LHCN-M2 (cell line): ENCODE results near the gene MOV10L1. TPM values are rescaled to one million over a fixed set of nuclear protein-coding genes. Genes with fewer than 3 reads are reported as not detected.
"Not testable (repeated sequence)": the region's sequence is repeated elsewhere in the genome, so short reads cannot be mapped to it uniquely, and the experiment has no call there.

Experiments used
- DNase-seq: peaks from one replicate; pipeline ENCODE4 v3.0.0-alpha.2; 2012; ENCODE audit warnings: low read depth
- total RNA-seq: library from RNA; depleted of rRNA; stranded (reverse); fragments of >200 nt; gene quantifications from 2 replicates; pipeline ENCODE4 v1.2.3, GENCODE V29; 2014; rRNA removed

The MOV10L1 gene
- total RNA-seq, 1 experiment from 2014 or later = 0.23 TPM

- no peak for DNase-seq
Measured at GRCh38 chr22:50202130-50202666, 112.4 kb downstream of the MOV10L1 start.

DNA sequence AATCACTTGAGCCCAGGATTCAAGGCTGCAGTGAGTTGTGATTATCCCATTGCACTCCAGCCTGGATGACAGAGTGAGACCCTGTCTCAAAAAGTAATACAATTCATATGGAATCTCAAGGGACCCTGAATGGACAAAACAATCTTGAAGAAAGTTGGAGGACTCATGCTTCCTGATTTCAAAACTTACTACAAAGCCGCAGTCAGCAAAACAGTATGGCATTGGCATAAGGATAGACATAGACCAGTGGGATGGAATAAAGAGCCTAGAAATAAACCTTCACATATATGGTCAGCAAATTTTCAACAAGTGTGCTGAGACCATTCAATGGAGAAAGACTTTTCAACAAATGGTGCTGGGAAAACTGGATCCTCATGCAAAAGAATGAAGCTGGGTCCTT is 113.5 kb downstream of the MOV10L1 start:
- DNase-seq = no peak

GRCh38 chr22:50204571-50204970 is 114.8 kb downstream of the MOV10L1 start:
- DNase-seq = no peak

DNA sequence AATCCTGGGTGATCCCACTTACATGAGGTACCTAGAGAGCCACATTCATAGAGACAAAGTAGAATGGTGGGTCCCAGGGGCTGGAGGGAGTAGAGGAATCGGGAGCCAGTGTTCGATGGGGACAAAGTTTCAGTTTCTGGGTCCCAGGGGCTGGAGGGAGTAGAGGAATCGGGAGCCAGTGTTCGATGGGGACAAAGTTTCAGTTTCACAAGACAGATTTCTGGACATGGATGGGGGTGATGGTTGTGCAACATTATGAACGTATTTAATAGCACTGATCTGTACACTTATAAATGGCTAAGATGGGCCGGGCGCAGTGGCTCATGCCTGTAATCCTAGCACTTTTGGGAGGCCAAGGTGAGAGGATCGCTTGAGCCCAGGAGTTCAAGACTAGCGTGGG is 115.2 kb downstream of the MOV10L1 start:
- DNase-seq = not testable (repeated sequence)

DNA sequence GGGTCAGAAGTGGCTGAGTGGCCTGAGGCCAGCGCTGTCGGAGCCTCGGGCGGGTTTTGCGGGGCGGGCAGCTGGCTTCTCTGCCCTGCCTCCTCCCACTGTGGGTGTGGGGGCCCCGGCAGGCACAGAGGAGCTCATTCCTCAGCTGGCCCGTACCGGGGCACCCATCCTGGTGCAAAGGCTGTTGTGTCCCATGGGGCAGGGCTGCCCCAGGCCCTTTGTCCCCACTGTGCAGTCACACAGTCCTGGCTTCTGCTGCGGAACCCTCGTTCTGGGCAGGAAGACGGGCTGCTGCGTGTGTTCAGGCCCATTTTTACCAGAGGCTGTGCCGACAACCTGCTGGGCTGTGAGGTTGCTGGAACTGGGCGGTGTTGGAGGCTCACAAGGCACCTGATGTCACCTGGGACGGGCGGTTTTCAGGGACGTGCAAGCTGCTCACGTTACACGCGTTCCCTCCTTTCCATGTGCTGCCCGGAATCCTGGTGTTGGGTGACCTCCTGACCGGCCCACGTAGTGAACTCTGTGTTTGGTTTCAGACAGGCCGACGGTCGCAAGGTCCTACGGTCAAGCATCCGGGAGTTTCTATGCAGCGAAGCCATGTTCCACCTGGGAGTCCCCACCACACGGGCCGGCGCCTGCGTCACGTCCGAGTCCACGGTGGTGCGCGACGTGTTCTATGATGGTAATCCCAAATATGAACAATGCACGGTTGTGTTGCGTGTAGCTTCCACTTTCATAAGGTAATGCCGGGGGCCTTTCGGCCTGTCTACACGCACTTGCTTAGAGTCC is 116.2 kb downstream of the MOV10L1 start:
- DNase-seq = no peak

DNA sequence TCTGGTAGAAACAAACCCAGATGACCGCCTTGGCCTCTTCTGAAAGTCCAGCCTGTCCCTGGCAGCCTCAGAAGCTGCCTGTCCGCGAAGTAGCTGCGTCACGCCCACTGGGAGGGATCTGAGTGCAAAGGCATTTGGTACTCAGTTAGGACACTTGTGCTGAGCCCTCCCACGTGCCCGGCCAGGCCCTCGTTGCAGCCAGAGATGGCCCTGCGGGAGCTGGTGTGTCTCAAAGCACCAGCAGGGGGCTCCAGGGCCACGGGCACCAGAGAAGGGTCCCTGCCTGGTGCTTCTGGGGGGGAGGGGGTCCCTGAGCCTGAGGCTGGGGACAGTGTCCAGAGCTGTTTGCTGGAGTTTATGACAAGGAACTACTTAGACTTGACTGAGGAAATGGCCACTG is 116.8 kb downstream of the MOV10L1 start:
- DNase-seq = peak; percentile 40

GRCh38 chr22:50207383-50208140 is 117.8 kb downstream of the MOV10L1 start:
- no peak for DNase-seq

GRCh38 chr22:50208430-50208938 is 118.7 kb downstream of the MOV10L1 start:
- no peak for DNase-seq

DNA sequence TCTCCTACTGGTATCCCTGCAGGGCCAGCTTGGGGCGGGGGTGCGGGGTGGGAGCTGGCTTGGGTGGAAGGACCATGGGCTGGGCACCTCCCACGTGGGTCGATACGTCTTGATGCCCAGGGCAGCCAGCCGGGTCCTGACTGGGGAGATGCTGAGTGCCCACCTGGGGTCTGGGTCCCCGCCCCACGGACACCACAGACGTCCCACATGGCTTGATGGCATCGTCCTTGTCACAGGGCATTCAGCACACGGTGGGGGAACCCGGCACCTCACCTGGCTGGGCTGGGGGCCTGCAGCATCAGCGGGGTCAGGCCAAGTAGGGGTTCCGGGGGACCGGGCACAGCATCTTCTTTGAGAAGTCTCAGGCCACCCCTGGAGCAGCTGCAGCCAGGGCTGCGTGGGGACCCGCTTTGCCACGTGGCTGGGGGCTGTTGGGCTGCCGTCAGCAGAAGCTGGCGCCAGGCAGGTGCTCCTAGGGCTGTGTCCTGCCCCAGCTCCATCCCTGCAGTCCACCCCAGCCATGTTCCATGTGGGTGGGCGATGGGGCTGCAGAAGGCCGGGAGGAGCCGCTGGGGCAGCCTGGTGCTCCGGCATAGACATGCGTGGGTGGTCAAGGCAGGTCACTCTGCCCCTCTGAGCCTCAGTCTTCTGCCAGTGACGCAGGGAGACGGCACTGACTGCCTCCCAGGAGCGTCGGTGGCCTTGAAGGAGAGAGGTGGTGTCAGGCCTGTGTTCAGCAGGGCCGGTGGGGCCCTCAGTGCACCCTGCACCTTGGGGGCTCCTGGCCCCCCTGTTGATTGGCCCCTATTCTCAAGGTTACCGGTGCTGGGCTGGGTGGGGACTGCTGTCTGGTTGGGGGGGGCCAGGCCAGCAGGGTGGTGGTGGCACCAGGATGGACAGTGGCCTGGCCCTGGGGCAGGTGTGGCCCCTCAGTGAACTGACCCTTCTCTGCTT is 119.4 kb downstream of the MOV10L1 start:
- no peak for DNase-seq

DNA sequence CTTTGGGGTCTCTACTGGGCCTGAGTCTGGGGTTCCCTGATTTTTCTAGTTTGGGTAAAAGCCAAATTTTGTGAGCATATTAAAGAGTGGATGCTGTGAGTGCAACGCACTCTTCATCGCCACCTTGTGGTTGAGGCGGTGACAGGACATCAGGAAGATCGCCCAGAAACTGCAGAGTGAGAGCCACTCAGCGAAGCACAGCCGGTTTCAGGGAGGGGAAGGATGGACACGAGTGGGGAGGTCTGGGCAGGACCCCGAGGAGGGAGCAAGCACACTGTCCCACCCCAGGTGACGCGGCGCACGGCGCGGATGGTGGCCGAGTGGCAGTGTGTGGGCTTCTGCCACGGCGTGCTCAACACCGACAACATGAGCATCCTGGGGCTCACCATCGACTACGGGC is 120.1 kb downstream of the MOV10L1 start:
- peak; percentile 53 for DNase-seq

GRCh38 chr22:50210378-50211139 is 120.8 kb downstream of the MOV10L1 start:
- DNase-seq = no peak

DNA sequence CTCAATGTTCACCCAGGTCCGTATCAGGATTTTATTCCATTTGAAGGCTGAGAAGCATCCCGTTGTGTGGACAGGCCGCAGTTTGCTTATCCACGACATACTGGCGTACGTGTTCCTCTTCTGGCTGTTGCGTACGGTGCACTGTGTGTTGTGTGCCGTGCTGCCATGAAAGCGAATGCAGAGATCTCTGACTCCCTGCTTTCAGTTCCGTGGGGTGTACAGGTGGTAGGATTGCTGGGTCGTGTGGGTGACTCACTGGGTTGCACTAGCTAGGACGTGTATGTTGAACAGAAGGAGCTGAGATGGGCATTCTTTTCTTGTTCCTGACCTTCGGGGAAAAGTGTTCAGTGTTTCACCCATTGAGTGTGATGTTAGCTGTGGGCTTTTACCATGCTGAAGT is 121.3 kb downstream of the MOV10L1 start:
- DNase-seq = no peak

Other genes with a start within 250 kb of the MOV10L1 start
- 12.4 and 13.4 TPM in 2 replicates for gene ZBED4, start 236.2 kb upstream of the MOV10L1 start, total RNA-seq
- gene ALG12, start 171.6 kb upstream of the MOV10L1 start, total RNA-seq = 18.1 and 19.4 TPM in 2 replicates
- 71.1 and 91.8 TPM in 2 replicates for gene CRELD2, start 171.4 kb upstream of the MOV10L1 start, total RNA-seq
- 30.5 and 30.8 TPM in 2 replicates for gene PIM3, start 129.2 kb upstream of the MOV10L1 start, total RNA-seq
- not detected in 2 replicates for gene IL17REL, start 77.2 kb upstream of the MOV10L1 start, total RNA-seq
- gene TTLL8, start 31.7 kb upstream of the MOV10L1 start, total RNA-seq = not detected in 2 replicates
- gene MLC1, start 4.6 kb upstream of the MOV10L1 start, total RNA-seq = not detected in 2 replicates
- gene PANX2, start 80.7 kb downstream of the MOV10L1 start, total RNA-seq = 0.17 TPM in 1 of 2 replicates, not detected in the other
- 26.3 and 31.5 TPM in 2 replicates for gene TRABD, start 95.9 kb downstream of the MOV10L1 start, total RNA-seq
- gene SELENOO, start 111.0 kb downstream of the MOV10L1 start, total RNA-seq = 27.2 and 36.7 TPM in 2 replicates
- gene TUBGCP6, start 155.0 kb downstream of the MOV10L1 start, total RNA-seq = 29.8 and 34.6 TPM in 2 replicates
- 28.2 and 29.1 TPM in 2 replicates for gene HDAC10, start 161.3 kb downstream of the MOV10L1 start, total RNA-seq
- 31.2 and 33.8 TPM in 2 replicates for gene MAPK12, start 171.7 kb downstream of the MOV10L1 start, total RNA-seq
- gene MAPK11, start 180.4 kb downstream of the MOV10L1 start, total RNA-seq = 7.6 and 8.3 TPM in 2 replicates
- gene PLXNB2, start 217.6 kb downstream of the MOV10L1 start, total RNA-seq = 140 and 148 TPM in 2 replicates
- gene DENND6B, start 237.0 kb downstream of the MOV10L1 start, total RNA-seq = 2.8 and 3.5 TPM in 2 replicates